GM21529 (cell line): ENCODE data around the gene PDE5A.
A peak's percentile ranks its signal among the peaks of the same experiment; 100 is the strongest.

Experiments used
- ATAC-seq: cut with Tn5 transposase; IDR thresholded peaks from one replicate; pipeline ENCODE4 v1.9.1; 2021; ENCODE audit not compliant: unreplicated experiment

PDE5A gene

DNA sequence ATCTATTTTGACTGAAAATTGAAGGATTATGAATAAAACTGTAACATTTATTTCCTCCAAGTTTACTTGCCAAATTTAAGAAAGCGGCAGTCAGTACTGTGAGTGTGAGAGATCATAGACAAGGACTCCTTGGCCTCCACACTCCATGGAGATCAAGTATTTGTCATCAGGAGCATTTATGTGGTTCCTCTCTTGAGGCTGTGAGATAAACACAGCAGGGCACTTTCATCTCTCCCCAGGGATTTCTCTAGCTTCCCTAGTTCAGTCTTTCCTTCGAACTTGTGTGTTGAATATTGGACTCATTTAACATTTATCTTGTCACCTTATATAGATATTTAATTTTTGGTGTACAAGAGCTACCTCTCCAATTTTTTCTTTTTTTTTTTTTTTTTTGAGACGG is 40.8 kb downstream of the PDE5A start:
- ATAC-seq = no peak

- no peak for ATAC-seq
These were observed 42.8 kb downstream of the PDE5A start for GRCh38 chr4:119585771-119586170.

- no peak for ATAC-seq
These were observed 47.3 kb downstream of the PDE5A start for GRCh38 chr4:119581190-119581873.

- ATAC-seq = no peak
These were observed 48.3 kb downstream of the PDE5A start for GRCh38 chr4:119580293-119580692.

- no peak for ATAC-seq
These were observed 48.8 kb downstream of the PDE5A start for GRCh38 chr4:119579823-119580222.

DNA sequence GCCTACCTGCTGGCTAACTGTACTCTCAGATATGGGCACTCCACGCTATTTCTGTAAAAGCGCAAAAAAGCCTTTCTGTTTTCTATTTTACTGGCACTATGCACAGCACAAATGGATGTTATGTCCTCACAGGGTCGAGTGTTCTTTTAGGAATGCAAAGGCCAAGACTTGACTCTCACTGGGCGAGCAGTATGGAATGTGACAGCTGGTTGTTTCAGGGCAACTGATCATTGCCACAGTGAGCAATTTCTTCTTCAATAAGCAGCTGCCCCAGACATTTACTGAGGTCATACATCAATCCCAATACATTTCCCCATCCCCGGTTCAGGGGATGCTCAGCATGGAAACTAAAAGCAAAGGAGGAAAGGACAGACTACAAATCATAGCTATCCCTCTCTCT is 58.2 kb downstream of the PDE5A start:
- ATAC-seq = no peak

DNA sequence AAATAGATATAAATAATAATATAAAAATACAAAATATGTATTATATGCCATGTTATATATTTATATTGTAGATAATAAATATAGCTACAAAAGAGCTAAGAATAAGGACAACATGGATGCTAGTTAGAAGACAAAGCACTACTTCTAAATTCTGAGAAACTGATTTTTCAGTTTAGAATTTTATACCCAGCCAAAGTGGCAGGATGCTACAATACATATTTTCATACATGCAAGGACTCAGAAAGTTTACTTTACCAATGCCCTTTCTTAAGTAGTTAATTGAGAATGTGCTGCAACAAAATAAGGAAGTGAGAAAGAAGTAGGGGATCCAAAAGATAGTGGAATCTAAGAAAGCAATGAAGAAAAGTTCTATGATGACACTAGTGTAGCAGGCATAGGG is 64.5 kb downstream of the PDE5A start:
- no peak for ATAC-seq

- no peak for ATAC-seq
These were observed 69.5 kb downstream of the PDE5A start for GRCh38 chr4:119559044-119559647.

DNA sequence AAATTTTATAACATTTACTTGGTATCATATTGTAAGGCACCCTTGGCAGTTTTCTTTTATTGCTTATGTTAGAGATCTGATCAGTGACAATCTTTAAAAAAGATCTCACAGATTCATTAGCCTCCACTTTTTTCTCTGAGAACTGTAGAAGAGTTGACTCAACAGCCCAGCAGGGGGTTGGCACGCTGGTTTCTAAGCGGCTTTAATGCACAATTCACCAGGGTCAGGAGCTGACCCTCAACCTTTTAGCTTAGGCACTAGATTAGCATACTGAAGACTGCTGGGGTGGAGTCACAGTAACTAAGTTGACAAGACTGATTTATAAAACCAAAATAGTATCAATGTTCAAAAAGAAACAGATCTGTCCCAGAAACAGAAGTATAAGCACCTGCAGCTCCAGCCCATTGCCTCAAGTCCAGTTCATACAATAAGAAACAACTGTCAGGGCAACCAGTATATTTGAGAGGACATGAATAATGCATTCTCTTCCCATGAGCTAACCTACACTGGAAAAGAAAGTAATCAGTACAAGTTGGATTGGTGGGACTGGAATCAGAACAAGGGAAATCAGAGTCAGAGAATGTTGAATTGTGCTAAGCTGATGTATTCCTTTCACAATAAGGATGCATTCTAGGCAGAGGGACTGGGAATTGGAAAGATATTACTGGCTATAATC is 77.6 kb downstream of the PDE5A start:
- no peak for ATAC-seq

DNA sequence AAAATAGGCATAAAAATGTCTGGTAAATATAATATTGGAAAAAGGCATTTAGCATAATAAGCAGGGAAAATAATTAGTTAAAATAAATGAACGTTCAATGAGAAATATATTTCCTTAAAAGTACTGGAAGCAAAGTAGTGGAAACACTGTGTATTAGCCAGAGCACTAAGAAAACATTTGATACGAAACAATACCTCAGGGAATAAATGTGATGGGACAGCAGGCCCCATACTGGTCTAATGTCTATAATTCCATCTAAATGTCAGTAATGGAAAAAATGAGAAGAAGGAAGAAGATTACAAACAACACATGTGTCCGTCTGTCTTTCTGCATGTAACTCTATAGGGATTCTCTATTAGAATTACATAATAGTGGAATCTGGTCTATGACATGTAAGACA is 79.0 kb downstream of the PDE5A start:
- no peak for ATAC-seq

DNA sequence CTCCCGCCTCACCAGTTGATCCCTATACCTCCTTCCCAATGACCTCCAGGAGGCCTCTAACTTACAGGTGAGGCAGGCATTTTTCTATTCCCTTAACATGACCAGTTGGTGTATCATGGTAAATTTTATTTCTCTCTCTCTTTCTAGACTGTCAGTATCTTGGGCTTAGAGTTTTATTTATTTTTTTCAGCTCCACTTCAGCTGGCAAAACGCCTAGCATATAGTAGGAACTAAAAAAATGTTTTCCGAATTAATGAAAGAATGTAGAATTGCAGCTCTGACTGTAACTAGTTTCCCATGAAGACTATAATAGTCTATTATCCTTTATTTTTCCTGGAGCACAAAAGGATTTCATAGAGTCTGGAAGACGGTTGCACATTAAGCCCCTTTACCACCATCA is 84.8 kb downstream of the PDE5A start:
- ATAC-seq = no peak

GRCh38 chr4:119543187-119543586 is 85.4 kb downstream of the PDE5A start:
- ATAC-seq = no peak

DNA sequence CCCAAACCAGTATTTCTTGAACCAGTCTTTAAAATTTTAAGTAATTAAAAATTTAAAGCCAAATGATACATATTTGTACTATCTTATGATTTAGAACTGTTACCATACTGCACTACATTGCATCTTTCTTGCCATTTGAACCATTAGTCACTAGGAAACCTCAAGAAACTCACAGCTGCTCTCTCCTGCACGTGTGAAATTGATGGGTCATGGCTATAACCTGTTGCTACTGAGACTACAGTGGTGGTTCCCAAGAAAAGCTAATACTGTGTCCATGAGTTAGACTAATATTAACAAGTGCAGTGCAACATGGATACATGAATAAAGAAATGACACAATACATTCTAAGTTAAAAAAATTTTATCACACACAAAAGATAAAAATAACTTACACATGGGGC is 88.4 kb downstream of the PDE5A start:
- ATAC-seq = peak; percentile 68

DNA sequence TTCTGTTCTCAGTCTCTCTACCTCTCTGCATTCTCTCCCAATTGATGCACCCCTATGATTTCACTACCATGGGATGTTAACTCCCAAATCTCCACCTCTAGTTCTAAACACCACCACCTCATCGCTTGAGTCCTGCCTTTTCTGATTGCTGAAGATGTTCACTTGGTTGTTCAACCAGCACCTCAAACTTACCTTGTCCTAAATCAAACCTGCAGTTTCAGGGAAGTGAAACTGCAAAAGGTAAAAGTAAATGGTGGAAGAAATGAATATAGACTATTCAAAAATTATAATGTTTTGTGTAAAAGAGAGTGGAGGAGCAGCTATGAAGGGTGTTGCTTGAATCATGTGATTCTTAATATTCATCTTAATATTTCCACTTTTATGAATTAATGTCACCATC is 91.0 kb downstream of the PDE5A start:
- no peak for ATAC-seq

- ATAC-seq = no peak
These were observed 91.8 kb downstream of the PDE5A start for GRCh38 chr4:119536572-119537528.

GRCh38 chr4:119532319-119532718 is 96.3 kb downstream of the PDE5A start:
- no peak for ATAC-seq

DNA sequence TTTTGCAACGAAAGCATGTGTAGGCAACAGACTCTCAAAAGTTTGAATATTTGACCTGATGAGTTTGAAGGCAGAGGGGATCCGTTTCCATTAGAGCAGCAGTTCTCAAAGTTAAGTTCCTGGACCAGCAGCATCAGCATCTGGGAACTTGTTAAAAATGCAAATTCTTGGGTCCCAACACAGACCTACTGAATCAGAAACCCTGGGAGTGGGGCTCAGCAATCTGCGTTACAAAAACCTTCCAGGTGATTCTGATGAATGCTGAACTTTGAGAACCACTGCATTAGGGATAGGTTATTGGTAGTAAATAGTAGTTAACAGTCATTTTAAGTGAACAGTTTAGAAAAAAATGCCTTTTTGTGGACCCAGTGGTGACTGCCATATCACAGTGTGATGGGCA is 98.8 kb downstream of the PDE5A start:
- ATAC-seq = no peak

DNA sequence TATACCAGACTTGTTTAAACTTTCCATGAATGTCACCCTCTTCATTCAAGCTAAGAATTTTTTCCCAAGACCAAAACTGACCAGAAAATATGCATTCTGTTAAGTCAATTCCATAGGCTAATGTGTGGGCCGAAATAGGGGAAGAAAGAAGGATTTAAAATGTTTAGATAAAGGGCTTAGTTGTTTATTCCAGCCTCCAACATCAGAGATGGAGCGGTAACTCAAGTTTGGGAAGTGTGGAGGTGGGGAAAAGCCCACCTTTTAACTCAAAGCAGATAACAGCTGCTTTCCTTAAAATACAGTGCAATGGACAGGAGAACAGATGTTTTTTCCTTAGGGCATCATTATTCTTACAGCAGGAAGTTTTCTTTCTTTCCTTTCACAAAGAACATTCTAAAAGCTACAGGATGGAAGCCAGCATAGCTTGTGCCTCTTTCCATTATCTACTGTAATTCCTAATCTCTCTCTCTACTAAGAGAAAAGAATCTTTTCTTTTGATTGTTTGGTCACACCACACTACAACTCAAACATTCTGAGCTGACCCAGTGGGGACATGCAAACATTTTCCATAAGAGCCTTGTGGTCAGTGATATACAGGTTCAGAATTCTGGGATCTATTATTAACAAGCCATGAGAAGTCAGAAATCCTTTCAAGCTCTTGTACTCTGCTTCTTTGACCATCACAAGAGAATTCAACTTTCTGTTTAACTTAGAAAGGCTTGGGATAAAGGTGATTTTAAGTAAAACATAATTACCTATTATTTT is 101.6 kb downstream of the PDE5A start:
- ATAC-seq = no peak

DNA sequence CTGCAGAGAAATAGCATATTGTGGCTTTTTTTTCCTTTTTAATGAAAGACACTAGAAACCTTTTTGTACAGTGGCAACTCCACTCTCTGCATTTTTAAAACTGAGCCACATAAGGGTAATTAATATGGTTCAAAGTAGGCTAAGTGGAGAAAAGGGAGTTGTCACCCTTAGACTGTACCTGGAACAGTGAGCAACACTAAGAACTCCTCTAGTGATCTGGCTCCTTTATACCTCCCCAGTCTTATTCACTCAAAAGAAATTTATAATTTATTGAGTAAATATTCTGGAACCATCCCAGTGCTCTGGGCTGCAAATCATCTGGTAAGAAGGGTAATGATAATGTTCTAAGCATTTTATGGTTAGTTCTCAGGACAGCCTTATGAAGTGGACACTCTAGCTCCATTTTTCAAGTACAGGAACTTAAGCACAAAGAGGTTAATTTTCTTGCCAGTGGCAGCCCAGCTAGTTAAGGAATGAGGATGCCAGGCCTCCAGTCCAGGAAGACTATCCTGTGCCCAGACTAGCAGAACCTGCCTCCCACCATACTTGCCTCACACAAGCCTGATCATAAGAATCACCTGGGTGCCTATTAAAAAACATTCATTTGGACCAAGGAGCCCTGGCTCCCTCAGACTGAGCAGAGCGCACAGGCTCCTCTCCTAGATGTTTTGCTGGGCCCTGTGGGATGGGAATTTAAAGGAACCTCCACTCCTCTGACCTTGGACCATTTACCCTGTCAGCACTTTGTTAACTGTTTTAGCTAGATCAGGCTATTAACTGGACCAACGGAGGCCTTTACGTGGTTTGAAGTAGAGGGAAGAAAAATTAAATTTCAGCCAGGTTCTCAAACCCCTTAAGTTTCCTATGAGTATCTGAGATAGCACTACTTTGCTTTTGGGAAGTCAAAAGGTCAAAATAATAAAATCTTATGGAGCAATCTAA is 102.6 kb downstream of the PDE5A start:
- ATAC-seq = no peak
